ENCODE results near the gene PAK4.
"Not testable (repeated sequence)": the region's sequence is repeated elsewhere in the genome, so short reads cannot be mapped to it uniquely, and the experiment has no call there.

PAK4 gene

DNA sequence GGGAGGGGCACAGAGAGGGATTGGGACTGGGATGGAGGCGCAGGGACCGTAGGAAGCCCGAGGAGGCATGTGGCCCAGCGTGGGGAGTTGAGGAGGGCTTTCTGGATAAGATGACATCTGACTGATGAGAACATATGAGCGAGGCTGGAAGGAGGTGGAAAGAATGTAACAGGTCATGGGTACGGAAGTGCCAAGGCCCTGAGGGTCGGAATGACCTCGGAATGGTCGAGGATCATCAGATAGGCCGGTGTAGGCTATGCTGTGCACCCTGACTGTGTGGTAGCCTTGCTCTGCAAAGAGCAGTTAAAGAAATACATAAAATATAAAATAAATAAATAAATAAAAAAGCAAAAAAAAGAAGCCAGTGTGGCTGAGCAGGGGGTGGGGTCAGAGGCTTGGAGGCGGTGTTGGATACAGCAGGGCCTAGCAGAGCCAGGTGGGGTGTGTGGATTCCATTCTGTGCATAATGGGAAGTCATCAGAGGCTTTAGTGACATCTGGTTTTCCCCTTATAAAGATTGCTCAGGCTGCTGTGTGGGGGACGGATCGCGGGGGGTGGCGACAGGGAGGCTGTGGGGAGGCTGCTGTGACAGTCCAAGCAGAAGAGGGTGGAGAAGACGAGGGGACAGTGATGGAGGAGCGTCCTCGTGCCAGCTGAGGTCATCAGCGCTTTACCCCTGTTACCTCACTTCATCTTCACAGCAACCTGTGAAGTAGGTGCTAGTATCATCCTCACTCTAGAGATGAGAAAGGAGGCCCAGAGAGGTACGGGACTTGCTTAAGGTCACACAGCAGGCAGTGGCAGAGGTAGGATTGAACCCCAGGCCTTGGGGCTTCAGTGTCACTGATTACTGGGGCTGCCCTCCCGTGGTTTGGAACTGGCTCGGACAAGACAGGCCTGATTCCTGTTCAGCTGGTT lies 5.0 kb downstream of the PAK4 start:
- no peak for DNase-seq

GRCh38 chr19:39131255-39131755 lies 5.7 kb downstream of the PAK4 start:
- DNase-seq: no peak

- no peak for DNase-seq
These were observed 6.9 kb downstream of the PAK4 start for GRCh38 chr19:39132344-39132969.

- no peak for DNase-seq
These were observed 8.1 kb downstream of the PAK4 start for GRCh38 chr19:39133431-39134270.

- DNase-seq: no peak
These were observed 10.1 kb downstream of the PAK4 start for GRCh38 chr19:39135701-39136100.

DNA sequence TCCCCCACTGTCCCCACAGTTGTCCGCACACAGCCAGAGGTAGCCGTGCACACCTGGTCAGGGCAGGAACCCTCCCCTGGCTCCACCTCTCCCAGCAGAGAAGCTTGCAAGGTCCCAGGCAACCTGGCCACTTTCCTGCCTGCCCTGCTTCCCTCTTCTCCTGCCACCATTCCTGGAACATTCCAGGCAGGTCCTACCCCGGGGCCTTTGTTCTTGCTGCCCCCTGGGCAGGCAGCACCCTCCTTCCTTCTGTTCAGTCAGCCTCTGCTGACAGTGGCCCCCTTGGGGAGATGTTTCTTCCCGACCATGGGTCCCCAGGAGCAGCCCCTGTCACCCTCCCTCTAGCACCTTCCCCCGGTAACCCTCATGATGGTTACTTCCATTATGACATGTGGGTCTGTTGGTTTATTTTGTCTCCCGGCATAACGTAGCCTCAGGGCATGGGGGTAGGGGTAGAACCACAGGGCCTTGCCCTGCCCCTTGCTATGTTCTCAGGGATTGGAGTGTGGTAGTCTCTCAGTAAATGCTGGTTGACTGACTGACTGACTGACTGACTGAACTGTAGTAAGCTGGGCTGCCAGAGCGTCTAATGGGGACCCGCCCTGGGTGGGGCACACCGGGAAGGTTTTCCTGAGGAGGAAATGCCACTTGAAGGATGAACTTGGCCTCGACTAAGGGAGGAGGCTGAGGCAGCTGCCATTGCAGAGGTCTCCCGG lies 10.8 kb downstream of the PAK4 start:
- DNase-seq: no peak

GRCh38 chr19:39137131-39137530 lies 11.5 kb downstream of the PAK4 start:
- DNase-seq: no peak

DNA sequence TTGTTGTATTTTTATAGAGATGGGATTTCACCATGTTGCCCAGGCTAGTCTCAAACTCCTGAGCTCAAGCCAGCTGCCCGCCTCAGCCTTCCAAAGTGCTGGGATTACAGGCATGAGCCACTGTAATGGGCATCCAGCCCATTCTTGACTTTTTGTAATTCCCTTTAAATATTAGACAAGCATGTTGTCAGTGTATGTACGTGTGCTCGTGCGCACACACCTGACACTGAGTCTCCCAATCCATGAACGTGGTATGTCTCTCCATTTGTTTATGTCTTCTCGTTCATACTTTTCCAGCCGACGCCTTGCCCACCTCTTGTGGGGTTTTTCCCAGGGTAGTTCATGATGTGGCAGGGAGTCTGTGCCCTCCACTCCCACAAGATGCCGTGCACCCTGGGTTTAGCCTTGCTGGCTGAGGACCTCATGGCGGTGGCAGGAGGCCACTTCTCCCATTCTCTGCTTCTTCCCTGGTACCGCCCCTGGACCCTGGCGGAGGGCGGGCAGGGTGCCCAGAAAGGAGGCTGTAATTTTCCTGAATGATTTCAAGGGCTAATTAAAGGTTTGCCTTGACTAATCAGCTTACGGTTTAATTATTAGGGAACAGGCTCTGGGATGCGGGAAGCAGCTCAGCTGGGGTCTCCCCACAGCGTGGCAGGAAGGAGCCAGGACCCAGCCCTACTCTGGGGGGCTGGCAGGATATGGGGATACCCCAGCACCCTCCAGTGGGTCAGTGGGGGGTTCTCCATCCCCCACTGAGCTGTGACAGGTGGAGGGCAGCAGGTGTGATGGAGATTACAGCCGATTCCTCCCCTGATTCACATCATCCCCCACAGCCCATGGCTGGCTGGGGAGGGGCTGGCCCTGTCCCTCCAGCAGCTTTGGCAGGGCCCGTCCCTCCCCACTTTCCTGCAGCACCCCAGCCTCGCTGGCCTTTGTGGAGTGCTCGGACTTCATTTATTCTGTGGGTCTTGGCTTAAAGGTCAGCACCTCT lies 12.9 kb downstream of the PAK4 start:
- DNase-seq: no peak

GRCh38 chr19:39139305-39139874 lies 13.8 kb downstream of the PAK4 start:
- no peak for DNase-seq

DNA sequence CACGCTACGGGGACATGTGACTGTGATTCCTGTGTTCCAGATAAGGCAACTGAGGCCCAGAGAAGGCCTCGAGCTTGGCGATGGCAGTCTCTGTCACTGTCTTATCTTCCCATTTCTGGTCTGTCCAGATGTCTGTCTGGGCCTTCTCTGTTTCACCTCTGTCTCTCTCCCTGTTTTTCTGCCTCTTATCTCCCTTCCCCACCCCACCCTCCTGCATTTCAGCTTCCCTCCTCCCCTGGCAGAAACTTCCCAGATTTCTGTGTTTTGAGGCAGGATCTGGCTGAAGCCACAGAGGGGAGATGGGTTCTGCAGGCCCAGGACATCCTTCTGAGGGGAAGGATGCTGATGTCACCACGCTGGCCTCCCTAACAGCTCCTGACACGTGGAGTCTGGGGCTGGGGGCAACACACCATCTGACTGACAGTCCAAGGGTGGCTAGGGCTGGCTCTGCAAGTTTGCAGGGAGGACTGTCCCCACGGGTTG lies 14.4 kb downstream of the PAK4 start:
- DNase-seq: no peak

- no peak for DNase-seq
These were observed 15.0 kb downstream of the PAK4 start for GRCh38 chr19:39140594-39140993.

GRCh38 chr19:39141929-39142328 lies 16.3 kb downstream of the PAK4 start:
- DNase-seq: no peak

DNA sequence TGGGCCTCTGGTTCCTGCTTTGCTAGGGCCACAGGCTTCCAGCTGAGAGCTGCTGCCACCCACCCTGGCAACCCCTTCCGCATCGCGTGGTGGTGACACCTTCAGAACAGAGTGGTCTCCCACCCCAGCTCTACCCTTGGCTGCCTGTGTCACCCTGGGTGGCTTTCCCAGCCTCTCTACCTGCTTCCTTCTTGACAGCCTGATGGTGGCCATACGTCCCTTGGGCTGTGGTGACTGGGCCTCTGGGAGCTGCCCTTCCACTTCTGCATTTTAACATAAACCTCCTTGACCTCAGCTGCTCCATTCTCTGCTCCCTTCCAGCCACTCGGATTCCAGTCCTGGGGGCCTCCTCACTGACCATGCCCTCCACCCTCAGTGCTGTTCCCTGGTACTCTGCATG lies 17.0 kb downstream of the PAK4 start:
- no peak for DNase-seq

DNA sequence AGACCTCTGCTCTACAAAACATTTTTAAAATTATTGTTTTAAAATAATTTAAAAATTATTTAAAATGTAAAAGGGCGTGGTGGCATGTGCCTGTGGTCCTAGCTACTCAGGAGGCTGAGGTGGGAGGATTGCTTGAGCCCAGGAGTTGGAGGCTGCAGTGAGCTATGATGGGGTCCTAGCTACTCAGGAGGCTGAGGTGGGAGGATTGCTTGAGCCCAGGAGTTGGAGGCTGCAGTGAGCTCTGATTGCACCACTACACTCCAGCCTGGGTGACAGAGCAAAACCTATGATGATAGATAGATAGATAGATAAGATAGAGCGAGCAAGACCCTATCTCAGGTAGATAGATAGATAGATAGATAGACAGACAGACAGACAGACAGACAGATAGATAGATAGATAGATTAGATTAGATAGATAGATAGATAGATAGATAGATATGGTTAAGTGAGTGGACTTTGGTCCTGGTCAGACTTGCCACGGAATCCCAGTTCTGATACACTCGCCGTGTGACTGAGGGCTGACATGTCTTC lies 18.2 kb downstream of the PAK4 start:
- not testable (repeated sequence) for DNase-seq

- peak; percentile 93 for DNase-seq
These were observed 18.9 kb downstream of the PAK4 start for GRCh38 chr19:39144290-39145071.

DNA sequence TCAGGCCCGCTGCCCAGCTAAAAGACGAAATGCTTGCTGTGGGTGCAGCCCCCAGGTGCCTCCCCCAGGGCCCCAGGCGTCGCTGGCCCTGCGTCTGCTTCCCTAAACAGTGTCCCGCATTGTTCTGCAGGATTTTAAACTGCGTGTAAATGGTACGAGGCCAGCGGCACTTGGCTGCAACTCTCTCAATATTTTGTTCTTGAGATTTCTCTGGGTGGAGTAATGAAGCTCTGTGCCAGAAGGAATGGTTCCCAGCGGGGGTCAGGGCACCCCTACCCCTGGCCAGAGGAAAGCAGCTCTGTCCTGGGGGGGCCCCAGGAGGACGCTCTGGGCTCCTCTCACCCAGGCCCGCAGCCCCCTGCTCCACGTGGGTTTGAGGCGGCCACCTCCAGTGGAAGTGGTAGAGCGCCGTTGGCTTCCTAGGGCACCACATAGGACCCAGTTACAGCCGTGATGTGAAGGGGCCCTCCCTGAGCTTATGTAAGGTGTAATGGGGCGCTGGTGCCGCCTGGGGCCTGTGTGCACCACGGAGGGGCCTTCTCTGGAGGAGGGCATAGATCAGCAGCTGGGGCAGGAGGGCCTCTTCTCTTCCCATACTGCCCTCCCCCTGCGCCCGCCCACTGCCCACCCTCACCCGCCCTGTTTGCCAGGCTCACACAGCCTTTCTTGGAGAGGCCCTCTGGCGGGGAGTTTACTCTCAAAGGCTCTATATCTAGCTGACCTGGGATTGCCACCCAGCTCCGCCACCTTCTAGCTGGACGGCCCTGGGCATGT lies 19.8 kb downstream of the PAK4 start:
- DNase-seq: peak; percentile 46

DNA sequence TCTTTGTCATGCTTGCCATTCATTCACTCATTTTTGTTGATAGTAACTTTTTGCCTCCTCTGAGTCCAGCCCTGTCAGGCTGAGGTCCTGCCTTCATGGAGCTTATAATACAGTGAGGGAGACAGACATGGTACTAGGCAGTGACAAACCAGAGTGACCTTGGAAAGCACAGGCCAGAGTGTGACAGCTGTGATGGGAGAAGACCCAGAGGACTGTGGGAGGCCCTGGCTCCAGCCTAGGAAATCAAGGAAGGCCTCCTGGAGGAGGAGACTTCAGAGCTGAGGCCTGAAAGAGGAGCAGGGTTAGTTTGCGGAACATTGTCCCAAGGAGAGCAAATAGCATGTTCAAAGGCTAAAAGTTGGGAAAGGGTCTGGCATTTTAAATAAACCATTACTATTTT lies 20.5 kb downstream of the PAK4 start:
- DNase-seq: no peak

- no peak for DNase-seq
These were observed 21.3 kb downstream of the PAK4 start for GRCh38 chr19:39146686-39147450.
